HEK293 (cell line): ENCODE results near the gene SLC3A2.

Experiments used
- MZF1 ChIP-seq: fragments of 450-650 bp; formaldehyde crosslinking; IDR thresholded peaks from 2 replicates; pipeline ENCODE4 v1.5.1; 2017; ENCODE audit warnings: missing biosample characterization, missing genetic modification characterization, borderline replicate concordance
- ZBTB17 ChIP-seq: fragments of 450-650 bp; formaldehyde crosslinking; IDR thresholded peaks from 2 replicates; pipeline ENCODE4 v1.5.1; 2016; ENCODE audit warnings: missing biosample characterization, missing genetic modification characterization
- ZBTB7A ChIP-seq: fragments of 450-650 bp; formaldehyde crosslinking; IDR thresholded peaks from 2 replicates; pipeline ENCODE4 v1.5.1; 2016; ENCODE audit warnings: low read depth, missing biosample characterization, missing genetic modification characterization
- ZNF146 ChIP-seq: fragments of 450-650 bp; formaldehyde crosslinking; IDR thresholded peaks from 2 replicates; pipeline ENCODE4 v1.5.1; 2016; ENCODE audit warnings: missing biosample characterization, missing genetic modification characterization
- ZNF202 ChIP-seq: fragments of 450-650 bp; formaldehyde crosslinking; IDR thresholded peaks from 2 replicates; pipeline ENCODE4 v1.5.1; 2016; ENCODE audit warnings: missing biosample characterization, missing genetic modification characterization, borderline replicate concordance
- ZNF221 ChIP-seq: fragments of 450-650 bp; formaldehyde crosslinking; IDR thresholded peaks from 2 replicates; pipeline ENCODE4 v1.5.1; 2017; ENCODE audit warnings: missing biosample characterization, missing genetic modification characterization, borderline replicate concordance
- ZNF324 ChIP-seq: fragments of 450-650 bp; formaldehyde crosslinking; IDR thresholded peaks from 2 replicates; pipeline ENCODE4 v1.5.1; 2016; ENCODE audit warnings: missing biosample characterization, missing genetic modification characterization
- ZNF366 ChIP-seq: fragments of 450-650 bp; formaldehyde crosslinking; conservative IDR thresholded peaks from 2 replicates; pipeline ENCODE4 v1.5.1; 2016; ENCODE audit warnings: missing biosample characterization, missing genetic modification characterization
- ZNF501 ChIP-seq: fragments of 450-650 bp; formaldehyde crosslinking; IDR thresholded peaks from 2 replicates; pipeline ENCODE4 v1.5.1; 2016; ENCODE audit warnings: missing biosample characterization, missing genetic modification characterization
- TF ChIP-seq, protein P1 (sequence below): fragments of 450-650 bp; formaldehyde crosslinking; IDR thresholded peaks from 2 replicates; pipeline ENCODE4 v1.5.1; 2016; ENCODE audit warnings: missing biosample characterization, missing genetic modification characterization

DNA sequence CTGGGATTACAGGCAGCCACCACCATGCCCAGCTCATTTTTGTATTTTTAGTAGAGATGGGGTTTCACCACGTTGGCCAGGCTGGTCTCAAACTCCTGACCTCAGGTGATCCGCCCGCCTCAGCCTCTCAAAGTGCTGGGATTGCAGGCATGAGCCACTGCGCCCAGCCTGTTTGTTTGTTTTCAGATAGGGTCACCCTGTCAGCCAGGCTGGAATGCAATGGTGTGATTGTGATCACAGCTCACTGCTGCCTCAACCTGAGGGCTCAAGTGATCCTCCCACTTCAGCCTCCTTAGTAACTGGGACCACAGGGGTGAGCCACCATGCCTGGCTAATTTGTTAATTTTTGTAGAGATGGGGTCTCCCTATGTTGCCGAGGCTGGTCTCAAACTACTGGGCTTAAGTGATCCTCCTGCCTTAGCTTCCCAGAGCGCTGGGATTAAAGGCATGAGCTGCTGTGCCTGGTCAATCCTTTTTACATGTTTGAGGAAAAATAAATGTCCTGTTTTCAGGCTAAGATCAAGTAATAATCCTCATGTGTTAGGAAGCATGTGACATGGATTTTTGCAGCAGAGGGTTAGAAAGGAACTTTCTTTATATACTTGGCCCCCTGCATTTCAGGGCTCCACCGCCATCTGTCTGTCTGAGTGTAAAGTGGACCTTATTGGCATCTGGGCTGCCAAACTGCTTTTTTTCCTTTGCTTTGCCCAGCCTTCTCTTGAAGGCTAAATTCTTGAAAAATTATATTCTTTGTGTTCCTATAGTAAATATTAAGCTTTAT lies 4.8 kb upstream of the SLC3A2 start:
- no peak for TF ChIP-seq ZNF202 (tag by site-specific recombination)
- no peak for TF ChIP-seq ZBTB7A (tag by site-specific recombination)
- no peak for TF ChIP-seq ZNF221
- no peak for TF ChIP-seq ZNF324 (tag by site-specific recombination)
- no peak for TF ChIP-seq ZNF146 (tag by site-specific recombination)
- TF ChIP-seq, protein P1, sequence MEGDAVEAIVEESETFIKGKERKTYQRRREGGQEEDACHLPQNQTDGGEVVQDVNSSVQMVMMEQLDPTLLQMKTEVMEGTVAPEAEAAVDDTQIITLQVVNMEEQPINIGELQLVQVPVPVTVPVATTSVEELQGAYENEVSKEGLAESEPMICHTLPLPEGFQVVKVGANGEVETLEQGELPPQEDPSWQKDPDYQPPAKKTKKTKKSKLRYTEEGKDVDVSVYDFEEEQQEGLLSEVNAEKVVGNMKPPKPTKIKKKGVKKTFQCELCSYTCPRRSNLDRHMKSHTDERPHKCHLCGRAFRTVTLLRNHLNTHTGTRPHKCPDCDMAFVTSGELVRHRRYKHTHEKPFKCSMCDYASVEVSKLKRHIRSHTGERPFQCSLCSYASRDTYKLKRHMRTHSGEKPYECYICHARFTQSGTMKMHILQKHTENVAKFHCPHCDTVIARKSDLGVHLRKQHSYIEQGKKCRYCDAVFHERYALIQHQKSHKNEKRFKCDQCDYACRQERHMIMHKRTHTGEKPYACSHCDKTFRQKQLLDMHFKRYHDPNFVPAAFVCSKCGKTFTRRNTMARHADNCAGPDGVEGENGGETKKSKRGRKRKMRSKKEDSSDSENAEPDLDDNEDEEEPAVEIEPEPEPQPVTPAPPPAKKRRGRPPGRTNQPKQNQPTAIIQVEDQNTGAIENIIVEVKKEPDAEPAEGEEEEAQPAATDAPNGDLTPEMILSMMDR (tag by site-specific recombination), result no peak
- no peak for TF ChIP-seq MZF1
- TF ChIP-seq ZNF366 (tag by site-specific recombination), result no peak
- no peak for TF ChIP-seq ZNF501 (tag by site-specific recombination)
- TF ChIP-seq ZBTB17 (tag by site-specific recombination), result no peak
